Osteocyte (in vitro differentiated cells): ENCODE data around the gene SSBP2. TPM values are rescaled to one million over a fixed set of nuclear protein-coding genes. Genes with fewer than 3 reads are reported as not detected.

ENCODE experiments used
- DNase-seq: peaks from one replicate; pipeline ENCODE4 v3.0.0; 2021; ENCODE audit warnings: mixed read lengths; ENCODE audit not compliant: unreplicated experiment; ENCODE audit errors: extremely low spot score
- H3K27ac Mint-ChIP-seq: one replicate; pipeline ENCODE4 v1.8.0; 2021; ENCODE audit warnings: mild to moderate bottlenecking, mixed read lengths; ENCODE audit not compliant: unreplicated experiment
- H3K27me3 Mint-ChIP-seq: one replicate; pipeline ENCODE4 v1.8.0; 2021; ENCODE audit warnings: mixed read lengths; ENCODE audit not compliant: unreplicated experiment
- H3K36me3 Mint-ChIP-seq: one replicate; pipeline ENCODE4 v1.8.0; 2021; ENCODE audit warnings: mixed read lengths; ENCODE audit not compliant: unreplicated experiment
- H3K4me1 Mint-ChIP-seq: one replicate; pipeline ENCODE4 v1.8.0; 2021; ENCODE audit warnings: mixed read lengths; ENCODE audit not compliant: unreplicated experiment
- H3K4me3 Mint-ChIP-seq: one replicate; pipeline ENCODE4 v1.8.0; 2021; ENCODE audit warnings: mild to moderate bottlenecking, moderate library complexity, mixed read lengths; ENCODE audit not compliant: unreplicated experiment
- H3K9me3 Mint-ChIP-seq: one replicate; pipeline ENCODE4 v1.8.0; 2021; ENCODE audit warnings: mixed read lengths; ENCODE audit not compliant: unreplicated experiment
- total RNA-seq: library from RNA; stranded (reverse); gene quantifications from 2 replicates; pipeline ENCODE4 v1.2.1, GENCODE V29; 2021
- TF ChIP-seq, protein P1 (sequence below): fragments of 200-600 bp; sonication (generic); IDR thresholded peaks from 2 replicates; pipeline ENCODE4 v1.5.0; 2021; ENCODE audit warnings: antibody characterized with exemption, mild to moderate bottlenecking, moderate library complexity

SSBP2 gene
- total RNA-seq, 1 donor from 2014 or later = 62.1 TPM

DNA sequence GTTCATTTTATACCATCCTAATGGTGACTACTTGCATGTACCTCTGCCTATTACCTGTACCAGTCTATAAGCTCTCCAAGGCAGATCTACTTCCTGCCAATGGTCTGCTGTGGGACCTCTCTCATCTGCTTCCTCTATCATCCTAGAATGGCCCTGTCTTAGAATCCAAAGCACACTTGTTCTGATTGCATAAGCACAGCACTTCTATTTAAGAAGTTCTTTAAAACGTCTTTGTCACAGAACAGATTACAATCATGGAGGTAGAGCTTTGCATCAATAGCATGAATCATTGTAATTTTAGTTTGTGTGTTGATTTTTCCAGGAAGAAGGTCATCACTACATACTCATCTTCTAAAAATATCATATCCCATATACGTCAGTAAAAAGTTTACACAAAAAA lies 225.2 kb downstream of the SSBP2 start:
- H3K9me3 Mint-ChIP-seq = no peaks in the 10 kb centered on the region
- H3K27me3 Mint-ChIP-seq = no peaks in the 10 kb centered on the region
- H3K27ac Mint-ChIP-seq = no peak overlapping the region
- DNase-seq = no peak
- H3K36me3 Mint-ChIP-seq = no peaks in the 10 kb centered on the region
- H3K4me3 Mint-ChIP-seq = no peak overlapping the region
- TF ChIP-seq, protein P1, sequence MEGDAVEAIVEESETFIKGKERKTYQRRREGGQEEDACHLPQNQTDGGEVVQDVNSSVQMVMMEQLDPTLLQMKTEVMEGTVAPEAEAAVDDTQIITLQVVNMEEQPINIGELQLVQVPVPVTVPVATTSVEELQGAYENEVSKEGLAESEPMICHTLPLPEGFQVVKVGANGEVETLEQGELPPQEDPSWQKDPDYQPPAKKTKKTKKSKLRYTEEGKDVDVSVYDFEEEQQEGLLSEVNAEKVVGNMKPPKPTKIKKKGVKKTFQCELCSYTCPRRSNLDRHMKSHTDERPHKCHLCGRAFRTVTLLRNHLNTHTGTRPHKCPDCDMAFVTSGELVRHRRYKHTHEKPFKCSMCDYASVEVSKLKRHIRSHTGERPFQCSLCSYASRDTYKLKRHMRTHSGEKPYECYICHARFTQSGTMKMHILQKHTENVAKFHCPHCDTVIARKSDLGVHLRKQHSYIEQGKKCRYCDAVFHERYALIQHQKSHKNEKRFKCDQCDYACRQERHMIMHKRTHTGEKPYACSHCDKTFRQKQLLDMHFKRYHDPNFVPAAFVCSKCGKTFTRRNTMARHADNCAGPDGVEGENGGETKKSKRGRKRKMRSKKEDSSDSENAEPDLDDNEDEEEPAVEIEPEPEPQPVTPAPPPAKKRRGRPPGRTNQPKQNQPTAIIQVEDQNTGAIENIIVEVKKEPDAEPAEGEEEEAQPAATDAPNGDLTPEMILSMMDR = no peak
- peaks cover 7% of the 10 kb centered on the region for H3K4me1 Mint-ChIP-seq

DNA sequence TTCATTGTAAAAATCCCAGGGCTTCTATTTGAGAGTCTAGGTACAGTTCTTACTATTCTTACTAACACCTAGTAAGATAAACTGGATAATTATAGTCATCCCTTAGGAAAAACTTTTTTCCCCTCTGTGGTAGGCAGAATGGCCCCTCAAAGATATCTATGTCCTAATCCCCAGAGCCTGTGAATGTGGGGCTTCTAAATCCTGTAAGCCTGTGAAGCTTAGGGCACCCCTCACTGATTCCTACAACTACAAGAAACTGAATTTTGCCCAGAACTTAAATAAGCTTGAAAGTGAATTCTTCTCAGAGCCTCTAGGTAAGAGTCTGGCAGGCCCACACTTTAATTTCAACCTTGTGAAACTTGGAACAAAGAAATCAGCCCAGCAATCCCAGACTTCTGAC lies 226.9 kb downstream of the SSBP2 start:
- H3K27ac Mint-ChIP-seq = no peak overlapping the region
- H3K9me3 Mint-ChIP-seq = no peaks in the 10 kb centered on the region
- H3K27me3 Mint-ChIP-seq = no peaks in the 10 kb centered on the region
- no peaks in the 10 kb centered on the region for H3K36me3 Mint-ChIP-seq
- H3K4me3 Mint-ChIP-seq = no peak overlapping the region
- no peak for DNase-seq
- peaks cover 7% of the 10 kb centered on the region for H3K4me1 Mint-ChIP-seq
- TF ChIP-seq, protein P1 = no peak

DNA sequence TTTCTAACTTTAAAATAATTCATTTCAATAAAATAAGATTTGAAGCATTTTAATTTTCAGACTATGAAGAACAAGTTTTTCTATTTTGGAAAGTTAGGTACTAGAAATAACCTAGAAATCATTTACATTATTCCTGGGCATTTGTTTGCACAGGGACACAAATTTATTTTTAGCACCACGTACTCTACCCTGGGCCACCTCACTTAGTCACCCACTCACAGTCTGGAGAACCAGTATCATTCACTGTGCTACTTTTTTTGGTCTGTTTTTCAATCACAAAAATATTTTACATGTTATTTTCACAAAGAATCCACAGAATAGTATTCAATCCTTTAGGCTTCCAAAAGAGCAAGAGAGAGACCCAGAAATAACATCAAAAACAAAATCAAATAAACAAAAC lies 228.3 kb downstream of the SSBP2 start:
- DNase-seq = no peak
- H3K9me3 Mint-ChIP-seq = no peaks in the 10 kb centered on the region
- no peak overlapping the region for H3K4me3 Mint-ChIP-seq
- no peaks in the 10 kb centered on the region for H3K27me3 Mint-ChIP-seq
- H3K27ac Mint-ChIP-seq = no peak overlapping the region
- peaks cover 7% of the 10 kb centered on the region for H3K4me1 Mint-ChIP-seq
- H3K36me3 Mint-ChIP-seq = no peaks in the 10 kb centered on the region
- TF ChIP-seq, protein P1 = no peak

DNA sequence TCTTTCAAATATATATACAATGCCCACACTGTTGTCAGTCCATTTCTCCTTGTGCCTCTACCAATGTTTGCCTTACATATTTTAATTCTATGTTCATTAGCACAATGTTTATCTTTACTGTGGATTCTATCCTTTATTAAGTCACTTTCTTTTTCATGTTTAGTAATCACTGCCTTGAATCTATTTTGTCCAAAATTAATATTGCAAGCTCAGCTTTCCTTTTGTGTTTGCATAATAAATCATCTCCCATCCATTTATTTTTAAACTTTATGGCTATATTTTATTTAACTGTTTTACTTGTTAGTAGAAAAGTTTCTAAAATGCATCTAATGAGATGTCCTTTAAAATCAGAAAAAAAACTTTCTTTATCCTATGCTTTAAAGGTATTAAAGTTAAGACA lies 230.1 kb downstream of the SSBP2 start:
- H3K27me3 Mint-ChIP-seq = no peaks in the 10 kb centered on the region
- H3K27ac Mint-ChIP-seq = no peak overlapping the region
- H3K9me3 Mint-ChIP-seq = no peaks in the 10 kb centered on the region
- no peak overlapping the region for H3K4me3 Mint-ChIP-seq
- H3K36me3 Mint-ChIP-seq = no peaks in the 10 kb centered on the region
- TF ChIP-seq, protein P1 = no peak
- DNase-seq = no peak
- peaks cover 4% of the 10 kb centered on the region for H3K4me1 Mint-ChIP-seq

DNA sequence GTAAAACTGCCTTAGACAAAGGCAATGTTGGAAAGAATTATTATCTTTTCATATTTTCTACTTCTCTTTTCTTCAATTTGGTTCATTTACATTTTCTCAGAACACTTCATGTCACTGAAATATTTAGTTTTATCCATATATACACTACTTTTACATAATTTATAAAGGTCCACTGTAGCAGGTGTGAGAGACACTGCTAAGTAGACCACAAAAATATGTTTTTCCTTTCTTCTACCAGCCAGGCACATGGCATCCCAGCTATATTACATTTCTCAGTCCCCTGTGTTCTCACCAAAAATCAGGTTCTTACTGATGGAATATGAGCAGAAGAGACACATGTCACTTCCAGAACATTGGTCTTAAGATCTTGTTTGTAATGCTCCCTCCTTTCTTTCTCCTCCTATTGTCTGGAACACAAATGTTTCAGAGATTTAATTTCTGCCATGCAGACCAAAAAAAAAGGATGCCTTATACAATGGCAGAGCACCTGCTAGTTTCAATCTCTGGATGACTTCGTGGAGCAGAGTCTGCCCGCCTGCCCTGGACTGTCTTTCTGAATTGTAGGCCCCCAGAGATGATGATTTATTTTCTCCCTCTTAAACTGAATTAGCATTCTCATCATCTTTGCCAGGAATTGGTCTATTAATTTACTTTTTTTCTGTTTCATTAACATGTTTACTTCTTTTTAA lies 231.5 kb downstream of the SSBP2 start:
- Mint-ChIP-seq H3K27ac (no peak overlapping the region), H3K4me3 (no peak overlapping the region), H3K27me3 (no peaks in the 10 kb centered on the region), H3K4me1 (no peaks in the 10 kb centered on the region), H3K9me3 (no peaks in the 10 kb centered on the region), H3K36me3 (no peaks in the 10 kb centered on the region)
- TF ChIP-seq, protein P1 = no peak
- DNase-seq = no peak
